GM12873 (cell line): Measurements from ENCODE around the gene ITGB8.

Experiments
- TF ChIP-seq, protein P1 (sequence below): IDR thresholded peaks from 2 replicates; pipeline ENCODE4 v1.5.1; 2012; ENCODE audit warnings: low read depth, mild to moderate bottlenecking, moderate library complexity, low read length, control low read depth; ENCODE audit not compliant: insufficient read depth; ENCODE audit errors: missing control alignments

ITGB8 gene

GRCh38 chr7:20381406-20382034, 50.8 kb downstream of the ITGB8 start:
- TF ChIP-seq, protein P1, sequence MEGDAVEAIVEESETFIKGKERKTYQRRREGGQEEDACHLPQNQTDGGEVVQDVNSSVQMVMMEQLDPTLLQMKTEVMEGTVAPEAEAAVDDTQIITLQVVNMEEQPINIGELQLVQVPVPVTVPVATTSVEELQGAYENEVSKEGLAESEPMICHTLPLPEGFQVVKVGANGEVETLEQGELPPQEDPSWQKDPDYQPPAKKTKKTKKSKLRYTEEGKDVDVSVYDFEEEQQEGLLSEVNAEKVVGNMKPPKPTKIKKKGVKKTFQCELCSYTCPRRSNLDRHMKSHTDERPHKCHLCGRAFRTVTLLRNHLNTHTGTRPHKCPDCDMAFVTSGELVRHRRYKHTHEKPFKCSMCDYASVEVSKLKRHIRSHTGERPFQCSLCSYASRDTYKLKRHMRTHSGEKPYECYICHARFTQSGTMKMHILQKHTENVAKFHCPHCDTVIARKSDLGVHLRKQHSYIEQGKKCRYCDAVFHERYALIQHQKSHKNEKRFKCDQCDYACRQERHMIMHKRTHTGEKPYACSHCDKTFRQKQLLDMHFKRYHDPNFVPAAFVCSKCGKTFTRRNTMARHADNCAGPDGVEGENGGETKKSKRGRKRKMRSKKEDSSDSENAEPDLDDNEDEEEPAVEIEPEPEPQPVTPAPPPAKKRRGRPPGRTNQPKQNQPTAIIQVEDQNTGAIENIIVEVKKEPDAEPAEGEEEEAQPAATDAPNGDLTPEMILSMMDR: no peak

- TF ChIP-seq, protein P1: no peak
These were observed 52.7 kb downstream of the ITGB8 start for GRCh38 chr7:20383351-20383750.

DNA sequence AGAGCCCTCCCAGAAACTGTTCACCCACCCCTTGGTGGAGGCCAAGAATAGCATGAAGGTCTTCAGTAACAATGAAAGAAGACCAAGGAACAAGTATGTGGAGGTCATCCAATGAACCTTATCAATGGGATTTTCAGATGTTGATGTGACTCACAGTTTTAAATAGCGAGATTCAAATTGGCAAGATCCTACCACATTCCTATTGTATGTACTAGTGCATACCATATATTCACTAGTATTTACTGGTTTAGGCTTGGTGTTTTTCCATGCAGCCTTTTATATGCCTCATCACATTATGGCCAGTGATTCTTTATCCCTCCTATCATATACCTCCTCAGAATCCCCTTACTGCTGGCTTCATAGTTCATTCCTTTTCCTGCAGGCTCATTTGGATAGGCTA, 54.4 kb downstream of the ITGB8 start:
- TF ChIP-seq, protein P1: no peak

DNA sequence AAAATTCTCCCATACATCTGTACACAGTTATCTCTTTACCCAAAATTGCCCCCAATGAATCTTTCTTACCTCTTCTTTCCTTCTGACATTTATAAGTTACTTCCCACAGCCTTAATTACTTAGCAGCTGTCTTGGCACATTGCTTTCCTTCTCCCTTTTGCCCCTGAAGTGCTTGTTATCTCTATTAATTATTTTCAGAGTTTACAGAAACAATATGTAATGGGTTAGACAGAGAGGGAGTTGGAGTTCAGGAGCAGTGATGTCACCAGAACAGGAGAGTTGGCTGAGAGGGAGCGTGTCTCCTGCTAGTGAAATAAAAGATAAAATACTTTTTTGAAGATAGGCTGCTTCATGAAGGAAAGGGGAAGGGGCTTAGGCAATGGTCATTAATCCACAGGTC, 57.4 kb downstream of the ITGB8 start:
- TF ChIP-seq, protein P1: no peak

- TF ChIP-seq, protein P1: no peak
These were observed 62.4 kb downstream of the ITGB8 start for GRCh38 chr7:20393021-20393610.

DNA sequence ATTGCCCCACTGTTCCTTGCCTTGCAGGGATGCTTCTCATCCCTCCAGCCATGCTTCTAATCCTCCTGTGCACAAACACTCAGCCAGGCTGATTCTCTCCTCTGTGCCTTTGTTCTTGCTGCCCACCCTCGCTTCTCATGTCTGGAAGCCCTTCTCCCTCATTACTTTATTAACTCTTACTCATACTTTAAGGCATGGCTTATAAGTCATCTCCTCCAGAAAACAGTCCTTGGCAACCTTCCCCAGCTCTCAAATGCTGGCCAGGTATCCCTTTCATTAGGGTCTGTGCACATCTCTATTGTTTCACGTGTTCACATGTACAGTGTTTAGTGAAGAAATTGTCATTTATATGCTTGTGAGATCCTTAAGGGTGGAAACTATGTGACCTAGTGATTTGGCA, 62.9 kb downstream of the ITGB8 start:
- TF ChIP-seq, protein P1: no peak

DNA sequence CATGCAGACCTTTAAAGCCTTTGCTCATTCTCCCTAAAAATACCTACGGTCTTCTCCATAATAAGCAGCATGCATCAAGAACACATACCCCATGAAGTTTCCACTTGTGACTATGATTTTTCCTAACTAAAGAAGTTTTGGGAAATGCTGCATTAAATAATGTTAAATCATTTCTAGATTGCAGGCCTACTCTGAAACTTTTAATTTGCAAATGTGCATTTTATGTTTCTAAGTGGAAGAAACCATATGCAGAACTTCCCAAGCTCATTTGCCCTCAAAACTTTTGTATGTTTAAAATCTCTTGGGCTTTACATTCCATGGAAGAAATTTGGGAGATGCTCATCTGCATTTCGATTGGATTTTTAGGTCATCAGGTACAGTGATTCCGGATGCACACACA, 63.6 kb downstream of the ITGB8 start:
- TF ChIP-seq, protein P1: no peak

GRCh38 chr7:20395104-20395503, 64.4 kb downstream of the ITGB8 start:
- TF ChIP-seq, protein P1: no peak
